Measurements from ENCODE around the gene NAALAD2. TPM values are rescaled to one million over a fixed set of nuclear protein-coding genes. Genes with fewer than 3 reads are reported as not detected.
"Not testable (repeated sequence)": the region's sequence is repeated elsewhere in the genome, so short reads cannot be mapped to it uniquely, and the experiment has no call there.

NAALAD2 gene
- polyA plus RNA-seq (2012; ENCODE audit: insufficient read depth, insufficient read length, low read depth): 7.5 TPM

DNA sequence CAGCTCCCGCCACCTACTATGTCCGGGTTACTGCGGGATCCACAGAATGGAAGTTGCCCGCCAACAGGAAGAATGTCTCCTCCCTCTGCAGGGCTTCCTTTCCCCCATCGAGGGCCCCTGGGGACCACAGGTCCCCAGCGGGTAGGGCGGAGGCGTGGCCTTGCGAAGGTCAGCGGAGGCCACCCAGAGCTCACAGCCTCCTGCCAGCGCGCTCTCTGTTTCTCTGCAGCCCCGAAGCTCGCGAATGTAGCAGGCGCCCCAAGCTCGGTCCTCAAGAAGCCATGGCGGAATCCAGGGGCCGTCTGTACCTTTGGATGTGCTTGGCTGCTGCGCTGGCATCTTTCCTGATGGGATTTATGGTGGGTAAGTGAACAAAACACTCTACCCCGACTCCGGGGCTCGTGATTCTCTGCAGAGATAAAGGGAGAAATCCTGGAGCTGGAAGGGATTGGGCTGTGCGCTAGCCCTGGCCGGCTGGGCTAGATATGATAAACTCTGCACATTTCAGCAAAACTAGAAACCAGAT is at the start of gene NAALAD2:
Gene NAALAD2, plus strand, starts transcription at position 186 of the 526 bp plus-strand sequence. Its CDS starts 96 bp downstream, at position 282.
- peak; percentile 90 for DNase-seq
- Histone ChIP-seq H3K4me1 (peaks cover 11% of the 10 kb centered on the region), H3K36me3 (peaks cover 6% of the 10 kb centered on the region; the same call in 1 of the 2 replicates), H3K27me3 (no peaks in the 10 kb centered on the region), H3K9me3 (no peaks in the 10 kb centered on the region), H3K4me3 (ENCODE audit: low read depth, low read length) (peak within 1 kb of the TSS; percentile 84)
- TF ChIP-seq, protein P1, sequence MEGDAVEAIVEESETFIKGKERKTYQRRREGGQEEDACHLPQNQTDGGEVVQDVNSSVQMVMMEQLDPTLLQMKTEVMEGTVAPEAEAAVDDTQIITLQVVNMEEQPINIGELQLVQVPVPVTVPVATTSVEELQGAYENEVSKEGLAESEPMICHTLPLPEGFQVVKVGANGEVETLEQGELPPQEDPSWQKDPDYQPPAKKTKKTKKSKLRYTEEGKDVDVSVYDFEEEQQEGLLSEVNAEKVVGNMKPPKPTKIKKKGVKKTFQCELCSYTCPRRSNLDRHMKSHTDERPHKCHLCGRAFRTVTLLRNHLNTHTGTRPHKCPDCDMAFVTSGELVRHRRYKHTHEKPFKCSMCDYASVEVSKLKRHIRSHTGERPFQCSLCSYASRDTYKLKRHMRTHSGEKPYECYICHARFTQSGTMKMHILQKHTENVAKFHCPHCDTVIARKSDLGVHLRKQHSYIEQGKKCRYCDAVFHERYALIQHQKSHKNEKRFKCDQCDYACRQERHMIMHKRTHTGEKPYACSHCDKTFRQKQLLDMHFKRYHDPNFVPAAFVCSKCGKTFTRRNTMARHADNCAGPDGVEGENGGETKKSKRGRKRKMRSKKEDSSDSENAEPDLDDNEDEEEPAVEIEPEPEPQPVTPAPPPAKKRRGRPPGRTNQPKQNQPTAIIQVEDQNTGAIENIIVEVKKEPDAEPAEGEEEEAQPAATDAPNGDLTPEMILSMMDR (IDR thresholded peaks at IDR 0.05; ENCODE audit: low read depth, low read length): no peak

GRCh38 chr11:90085650-90086049 is 48.8 kb upstream of the NAALAD2 start, which contains the start of gene UBTFL1:
TSS of gene UBTFL1 (plus strand) at chr11:90085950. CDS start at chr11:90085950, 0 bp downstream.
- not testable (repeated sequence) for H3K27me3 ChIP-seq; H3K4me3 ChIP-seq (ENCODE audit: low read depth, low read length); H3K9me3 ChIP-seq; DNase-seq; H3K36me3 ChIP-seq; H3K4me1 ChIP-seq

DNA sequence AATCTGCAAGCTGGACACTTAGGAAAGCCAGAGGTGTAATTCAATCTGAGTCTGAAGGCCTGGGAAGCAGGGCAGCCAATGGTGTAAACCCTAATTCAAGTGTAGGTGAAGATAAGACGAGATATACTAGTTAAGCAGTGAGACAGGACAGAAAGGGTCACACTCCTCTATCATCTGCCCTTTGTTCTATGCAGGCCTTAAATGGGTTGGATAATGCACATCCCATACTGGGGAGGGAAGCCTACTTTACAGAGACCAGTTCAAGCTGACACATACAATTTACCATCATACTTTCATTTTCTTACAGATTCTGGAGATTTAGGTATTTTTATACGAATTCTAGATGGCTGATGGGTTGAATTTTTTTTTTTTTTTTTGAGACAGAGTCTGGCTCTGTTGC is 45.7 kb upstream of the NAALAD2 start:
- H3K4me1 ChIP-seq; H3K4me3 ChIP-seq (ENCODE audit: low read depth, low read length); H3K27me3 ChIP-seq; H3K9me3 ChIP-seq; H3K36me3 ChIP-seq; DNase-seq: not testable (repeated sequence)

GRCh38 chr11:90095230-90095924 is 39.1 kb upstream of the NAALAD2 start:
- H3K4me1 ChIP-seq; H3K9me3 ChIP-seq; H3K27me3 ChIP-seq; DNase-seq; H3K36me3 ChIP-seq; H3K4me3 ChIP-seq (ENCODE audit: low read depth, low read length): not testable (repeated sequence)

DNA sequence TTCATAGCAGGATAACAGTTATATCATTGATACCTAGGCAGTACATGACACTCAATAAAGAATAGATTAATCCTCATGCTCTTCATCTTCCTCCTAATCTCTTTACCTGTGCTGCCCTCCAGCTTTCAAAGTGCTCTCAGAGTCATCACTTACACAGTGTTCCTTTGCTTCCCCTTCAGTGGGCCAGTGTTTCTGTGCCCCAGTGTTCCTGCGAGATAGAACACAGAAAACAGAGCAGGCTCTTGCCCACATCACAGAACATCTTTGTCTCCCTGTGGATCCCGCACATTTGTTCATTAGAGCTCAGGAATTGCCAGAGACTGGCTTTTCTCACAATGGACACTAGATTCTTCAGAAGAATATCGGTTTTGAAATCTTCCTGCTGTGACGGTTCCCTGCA is 36.2 kb upstream of the NAALAD2 start:
- H3K27me3 ChIP-seq; H3K9me3 ChIP-seq; H3K36me3 ChIP-seq; H3K4me1 ChIP-seq; H3K4me3 ChIP-seq (ENCODE audit: low read depth, low read length); DNase-seq: not testable (repeated sequence)

GRCh38 chr11:90100431-90100830 is 34.0 kb upstream of the NAALAD2 start:
- H3K36me3 ChIP-seq: no peaks in the 10 kb centered on the region
- H3K9me3 ChIP-seq: no peaks in the 10 kb centered on the region
- no peaks in the 10 kb centered on the region for H3K4me1 ChIP-seq
- DNase-seq: no peak
- no peak overlapping the region for H3K4me3 ChIP-seq (ENCODE audit: low read depth, low read length)
- H3K27me3 ChIP-seq: no peaks in the 10 kb centered on the region
- TF ChIP-seq, protein P1 (IDR thresholded peaks at IDR 0.05; ENCODE audit: low read depth, low read length): no peak

- H3K9me3 ChIP-seq: no peaks in the 10 kb centered on the region
- no peaks in the 10 kb centered on the region for H3K36me3 ChIP-seq
- TF ChIP-seq, protein P1 (IDR thresholded peaks at IDR 0.05; ENCODE audit: low read depth, low read length): peak; percentile 41; the same call in 1 of the 2 replicates
- H3K27me3 ChIP-seq: no peaks in the 10 kb centered on the region
- H3K4me1 ChIP-seq: no peaks in the 10 kb centered on the region
- H3K4me3 ChIP-seq (ENCODE audit: low read depth, low read length): no peak overlapping the region
- DNase-seq: no peak
Measured at GRCh38 chr11:90113541-90113940, 20.9 kb upstream of the NAALAD2 start.

DNA sequence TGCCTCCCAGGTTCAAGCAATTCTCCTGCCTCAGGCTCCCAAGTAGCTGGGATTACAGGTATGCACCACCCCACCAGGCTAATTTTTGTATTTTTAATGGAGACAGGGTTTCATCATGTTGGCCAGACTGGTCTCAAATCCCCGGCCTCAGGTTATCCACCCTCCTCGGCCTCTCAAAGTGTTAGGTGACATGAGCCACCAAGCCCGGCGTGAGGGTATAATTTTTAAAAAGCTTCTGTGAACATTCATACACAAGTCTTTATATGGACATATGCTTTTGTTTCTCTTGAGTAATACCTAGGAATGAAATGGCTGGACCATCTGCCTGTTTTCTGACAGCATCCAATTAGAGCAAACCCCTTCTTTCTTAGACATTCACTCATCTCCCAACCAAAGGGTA is 14.3 kb upstream of the NAALAD2 start:
- Histone ChIP-seq H3K9me3 (no peaks in the 10 kb centered on the region), H3K4me1 (no peaks in the 10 kb centered on the region)
- DNase-seq: no peak

More for the DNA sequence above, 14.3 kb upstream of the NAALAD2 start:
- Histone ChIP-seq H3K36me3 (no peaks in the 10 kb centered on the region), H3K4me3 (ENCODE audit: low read depth, low read length) (no peak overlapping the region), H3K27me3 (no peaks in the 10 kb centered on the region)
- TF ChIP-seq, protein P1 (IDR thresholded peaks at IDR 0.05; ENCODE audit: low read depth, low read length): no peak
